ENCODE results near the gene GINM1.

GINM1 gene

DNA sequence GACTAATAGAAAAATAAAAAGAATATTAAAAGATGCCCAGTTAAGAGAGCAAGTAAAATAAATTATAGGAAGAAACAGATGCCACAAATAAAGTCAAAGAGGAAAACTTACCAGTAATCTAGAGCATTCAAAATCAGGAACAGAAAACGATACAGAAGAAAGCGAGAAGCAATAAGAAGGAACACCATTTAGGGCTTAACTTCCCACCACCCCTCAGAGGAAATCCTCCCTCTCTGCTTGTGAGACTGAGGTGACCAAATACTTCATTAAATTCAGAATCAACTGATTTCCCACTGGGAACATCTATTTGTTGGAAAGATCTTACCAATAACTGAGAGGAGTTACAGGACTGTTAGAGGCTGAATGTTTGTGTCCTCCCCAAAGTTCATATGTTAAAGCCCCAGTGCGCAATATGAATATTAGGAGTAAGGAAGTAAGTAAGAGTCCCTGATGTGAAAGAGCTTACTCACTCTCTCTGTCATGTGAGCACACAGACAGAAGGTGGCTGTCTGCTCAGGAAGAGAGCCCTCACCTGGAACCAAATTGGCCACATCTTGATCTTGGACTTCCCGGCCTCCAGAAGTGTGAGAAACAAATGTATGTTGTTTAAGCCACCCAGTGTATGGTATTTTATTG is 62.8 kb downstream of the GINM1 start:
- DNase-seq (no peak), ATAC-seq (replicated peaks) (no peak)
- H3K27ac Mint-ChIP-seq = peak overlapping the region in 1 of 2 donors; percentile 58
- H3K9me3 Mint-ChIP-seq = no peaks in the 10 kb centered on the region
- no peaks in the 10 kb centered on the region for H3K27me3 Mint-ChIP-seq
- H3K4me1 Mint-ChIP-seq (ENCODE audit: low read depth in 2 of 2) = peaks cover 0 to 2% of the 10 kb centered on the region in 2 donors
- H3K4me3 Mint-ChIP-seq = no peak overlapping the region
- peaks cover 49% of the 10 kb centered on the region for H3K36me3 Mint-ChIP-seq (ENCODE audit: insufficient read depth)

DNA sequence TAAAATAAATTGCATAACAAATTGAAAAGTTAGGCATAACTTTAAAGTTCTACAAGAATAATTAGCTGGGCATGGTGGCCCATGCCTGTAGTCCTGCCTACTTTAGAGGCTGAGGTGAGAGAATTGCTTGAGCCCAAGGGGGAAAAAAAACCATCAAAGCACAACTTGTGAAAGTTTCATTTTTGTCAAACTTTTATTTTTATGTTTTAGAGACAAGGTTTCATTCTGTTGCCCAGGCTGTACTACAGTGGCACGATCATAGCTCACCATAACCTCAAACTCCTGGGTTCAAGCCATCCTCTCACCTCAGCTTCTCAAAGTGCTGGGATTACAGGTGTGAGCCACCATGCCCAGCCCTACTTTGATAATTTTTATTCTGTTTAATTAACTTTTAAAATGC is 68.1 kb downstream of the GINM1 start:
- no peak for DNase-seq
- no peak overlapping the region for H3K4me3 Mint-ChIP-seq
- no peaks in the 10 kb centered on the region for H3K9me3 Mint-ChIP-seq
- peaks cover 38% of the 10 kb centered on the region for H3K36me3 Mint-ChIP-seq (ENCODE audit: insufficient read depth)
- H3K4me1 Mint-ChIP-seq (ENCODE audit: low read depth in 2 of 2) = peaks cover 0 to under 1% of the 10 kb centered on the region in 2 donors
- H3K27me3 Mint-ChIP-seq = no peaks in the 10 kb centered on the region
- no peak for ATAC-seq (replicated peaks)
- no peak overlapping the region for H3K27ac Mint-ChIP-seq

DNA sequence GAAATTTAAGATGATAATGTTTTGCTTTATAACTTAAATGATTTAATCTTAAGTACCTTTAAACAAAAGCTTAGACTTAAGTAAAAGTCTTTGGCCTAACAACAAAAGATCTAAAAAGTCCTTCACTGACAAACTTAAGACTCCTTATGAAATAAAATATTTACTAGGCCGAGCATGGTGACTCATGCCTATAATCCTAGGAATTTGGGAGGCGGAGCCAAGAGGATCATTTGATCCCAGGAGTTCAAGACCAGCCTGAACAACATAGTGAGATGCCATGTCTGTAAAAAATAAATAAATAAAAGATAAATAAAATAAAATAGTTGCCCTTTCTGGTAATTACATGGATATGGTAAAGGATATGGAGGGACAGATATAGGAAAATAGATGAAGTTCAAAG is 69.9 kb downstream of the GINM1 start:
- no peaks in the 10 kb centered on the region for H3K9me3 Mint-ChIP-seq
- peak overlapping the region in 1 of 2 donors; percentile 49 for H3K27ac Mint-ChIP-seq
- H3K36me3 Mint-ChIP-seq (ENCODE audit: insufficient read depth) = peaks cover 32% of the 10 kb centered on the region
- ATAC-seq (replicated peaks) (no peak), DNase-seq (no peak)
- no peaks in the 10 kb centered on the region for H3K4me1 Mint-ChIP-seq (ENCODE audit: low read depth in 2 of 2)
- no peaks in the 10 kb centered on the region for H3K27me3 Mint-ChIP-seq
- H3K4me3 Mint-ChIP-seq = no peak overlapping the region
